Chondrocyte (in vitro differentiated cells): ENCODE data around the gene TSPAN9. TPM values are rescaled to one million over a fixed set of nuclear protein-coding genes. Genes with fewer than 3 reads are reported as not detected.

Experiments
- DNase-seq: peaks from one replicate; pipeline ENCODE4 v3.0.0; 2021; ENCODE audit warnings: mixed read lengths, low spot score
- H3K27ac Mint-ChIP-seq: one replicate; pipeline ENCODE4 v1.8.0; 2021; ENCODE audit warnings: mild to moderate bottlenecking, moderate library complexity, mixed read lengths; ENCODE audit not compliant: unreplicated experiment
- H3K27me3 Mint-ChIP-seq: 2 replicates; pipeline ENCODE4 v1.8.0; 2021; ENCODE audit warnings: low read depth, mixed read lengths
- H3K36me3 Mint-ChIP-seq: 2 replicates; pipeline ENCODE4 v1.8.0; 2021; ENCODE audit warnings: low read depth, mixed read lengths
- H3K4me1 Mint-ChIP-seq: 2 replicates; pipeline ENCODE4 v1.8.0; 2021; ENCODE audit warnings: low read depth, mild to moderate bottlenecking, mixed read lengths
- H3K4me3 Mint-ChIP-seq: one replicate; pipeline ENCODE4 v1.8.0; 2021; ENCODE audit warnings: mild to moderate bottlenecking, moderate library complexity, mixed read lengths; ENCODE audit not compliant: unreplicated experiment
- H3K9me3 Mint-ChIP-seq: 2 replicates; pipeline ENCODE4 v1.8.0; 2021; ENCODE audit warnings: low read depth, mixed read lengths
- total RNA-seq: library from RNA; stranded (reverse); gene quantifications from 3 replicates; pipeline ENCODE4 v1.2.1, GENCODE V29; 2021
- TF ChIP-seq, protein P1 (sequence below): fragments of 200-600 bp; sonication (generic); IDR thresholded peaks from 2 replicates; pipeline ENCODE4 v1.5.0; 2021; ENCODE audit warnings: antibody characterized with exemption, mild to moderate bottlenecking, moderate library complexity

Gene TSPAN9
- total RNA-seq, 1 donor from 2014 or later, result 50.4 TPM

DNA sequence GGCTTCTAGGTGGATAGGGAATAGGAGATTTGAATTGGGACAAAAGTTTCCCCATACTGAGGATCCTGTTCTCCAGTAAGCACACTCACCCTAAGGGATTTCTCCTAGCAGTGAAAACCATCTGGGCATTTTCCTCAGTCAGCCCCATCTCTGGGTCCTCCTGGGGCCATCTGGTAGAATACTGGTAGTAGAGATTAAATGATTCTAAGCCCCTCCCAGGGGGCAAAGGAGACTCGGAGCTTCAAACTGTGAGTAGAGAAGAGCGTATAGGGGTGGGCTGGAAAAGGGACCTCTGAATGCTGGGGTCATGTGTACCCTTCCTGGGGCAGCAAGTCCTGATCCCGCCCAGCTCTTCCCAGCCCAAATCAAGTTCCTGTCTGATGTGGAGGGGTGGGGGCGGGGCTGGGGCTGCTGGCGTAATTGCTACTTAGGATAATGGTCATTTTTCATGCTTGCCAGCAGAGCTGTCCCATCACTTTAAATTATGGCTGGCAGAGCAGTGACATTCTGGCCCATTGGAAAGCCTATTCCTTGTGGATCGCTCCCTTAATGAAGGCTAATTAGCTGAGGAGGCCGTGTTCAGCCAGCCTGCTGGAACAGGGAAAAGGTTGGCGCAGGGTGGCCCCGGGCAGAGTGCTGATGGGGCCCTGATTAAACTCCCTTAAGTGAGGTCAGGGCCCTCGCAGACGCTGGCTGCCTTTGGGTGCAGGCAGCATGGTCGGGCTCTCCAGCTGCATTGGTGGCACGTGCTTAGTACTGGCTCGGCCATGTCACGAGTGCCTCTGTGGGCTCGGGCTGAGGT lies 127.8 kb downstream of the TSPAN9 start:
- peaks cover 3% of the 10 kb centered on the region for H3K36me3 Mint-ChIP-seq
- DNase-seq, result no peak
- H3K4me3 Mint-ChIP-seq, result no peak overlapping the region
- H3K27me3 Mint-ChIP-seq, result no peaks in the 10 kb centered on the region
- peaks cover 55% of the 10 kb centered on the region for H3K4me1 Mint-ChIP-seq
- TF ChIP-seq, protein P1, sequence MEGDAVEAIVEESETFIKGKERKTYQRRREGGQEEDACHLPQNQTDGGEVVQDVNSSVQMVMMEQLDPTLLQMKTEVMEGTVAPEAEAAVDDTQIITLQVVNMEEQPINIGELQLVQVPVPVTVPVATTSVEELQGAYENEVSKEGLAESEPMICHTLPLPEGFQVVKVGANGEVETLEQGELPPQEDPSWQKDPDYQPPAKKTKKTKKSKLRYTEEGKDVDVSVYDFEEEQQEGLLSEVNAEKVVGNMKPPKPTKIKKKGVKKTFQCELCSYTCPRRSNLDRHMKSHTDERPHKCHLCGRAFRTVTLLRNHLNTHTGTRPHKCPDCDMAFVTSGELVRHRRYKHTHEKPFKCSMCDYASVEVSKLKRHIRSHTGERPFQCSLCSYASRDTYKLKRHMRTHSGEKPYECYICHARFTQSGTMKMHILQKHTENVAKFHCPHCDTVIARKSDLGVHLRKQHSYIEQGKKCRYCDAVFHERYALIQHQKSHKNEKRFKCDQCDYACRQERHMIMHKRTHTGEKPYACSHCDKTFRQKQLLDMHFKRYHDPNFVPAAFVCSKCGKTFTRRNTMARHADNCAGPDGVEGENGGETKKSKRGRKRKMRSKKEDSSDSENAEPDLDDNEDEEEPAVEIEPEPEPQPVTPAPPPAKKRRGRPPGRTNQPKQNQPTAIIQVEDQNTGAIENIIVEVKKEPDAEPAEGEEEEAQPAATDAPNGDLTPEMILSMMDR, result no peak
- H3K9me3 Mint-ChIP-seq, result no peaks in the 10 kb centered on the region
- no peak overlapping the region for H3K27ac Mint-ChIP-seq

DNA sequence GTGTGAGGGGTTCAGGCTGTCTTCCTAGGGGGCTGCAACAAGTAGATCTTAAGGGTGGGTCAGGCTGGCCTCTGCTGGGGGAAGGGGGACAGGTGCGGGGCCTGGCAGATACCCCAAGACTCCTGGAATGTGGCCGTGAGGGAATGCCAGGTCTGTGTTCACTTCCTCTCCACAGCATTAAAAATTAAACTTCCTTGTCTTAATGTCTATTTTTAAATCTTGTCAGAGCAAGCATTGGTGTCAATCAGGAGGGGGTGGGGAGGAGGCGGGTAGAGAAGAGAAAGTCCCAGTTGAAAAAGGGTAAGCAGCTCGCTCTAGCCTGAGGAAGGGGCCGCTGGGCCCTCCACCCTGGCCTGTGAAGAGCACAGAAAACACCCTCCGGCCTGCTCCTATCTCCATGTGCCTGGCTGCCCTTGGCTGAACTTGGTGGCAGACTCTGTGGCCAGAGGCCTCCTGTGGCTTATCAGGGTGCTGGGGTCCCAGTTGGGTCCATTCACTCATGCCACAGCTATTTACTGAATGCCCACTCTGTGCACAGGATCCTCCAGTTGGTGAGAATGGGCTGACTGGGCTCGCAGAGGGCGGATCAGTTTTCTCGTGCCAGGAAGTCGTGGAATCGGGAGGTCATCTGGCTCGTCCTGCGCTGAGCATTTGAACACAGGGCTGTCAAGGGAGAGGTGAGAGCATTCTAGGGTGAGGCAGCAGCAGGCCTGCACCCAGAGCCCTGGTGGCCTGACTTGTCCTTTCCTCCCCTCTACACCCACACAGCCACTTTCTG lies 128.8 kb downstream of the TSPAN9 start:
- Mint-ChIP-seq H3K27ac (peak overlapping the region; percentile 68), H3K4me3 (no peak overlapping the region), H3K27me3 (no peaks in the 10 kb centered on the region), H3K36me3 (peaks cover 3% of the 10 kb centered on the region), H3K4me1 (peaks cover 53% of the 10 kb centered on the region), H3K9me3 (no peaks in the 10 kb centered on the region)
- TF ChIP-seq, protein P1, result no peak
- DNase-seq, result no peak

DNA sequence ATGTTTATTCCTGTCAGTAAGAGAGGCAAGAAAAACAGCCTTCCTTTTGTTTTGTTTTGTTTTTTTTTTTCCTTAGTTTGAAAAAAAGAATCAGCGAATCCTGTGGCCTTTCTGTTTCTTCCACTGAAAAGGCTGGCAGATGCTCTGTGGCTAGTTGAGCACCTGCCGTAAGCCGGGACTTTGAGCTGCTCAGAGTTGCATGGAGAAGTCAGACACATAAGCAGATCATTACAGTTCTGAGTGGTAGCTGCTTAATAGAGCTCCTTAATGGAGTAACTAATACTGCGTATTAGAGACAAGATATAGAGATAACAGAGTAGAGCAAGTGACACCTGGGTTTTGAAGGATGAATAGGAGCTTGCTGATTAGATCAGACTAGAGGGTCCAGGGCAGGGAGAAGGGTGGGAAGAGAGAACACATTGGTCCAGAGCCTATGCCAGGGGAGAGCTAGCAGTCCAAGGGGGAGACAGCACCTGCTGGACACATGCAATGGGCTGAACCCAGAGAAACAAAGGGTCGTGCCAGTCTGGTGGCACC lies 129.4 kb downstream of the TSPAN9 start:
- Mint-ChIP-seq H3K9me3 (no peaks in the 10 kb centered on the region), H3K4me1 (peaks cover 46% of the 10 kb centered on the region), H3K36me3 (peaks cover 3% of the 10 kb centered on the region), H3K4me3 (no peak overlapping the region), H3K27me3 (no peaks in the 10 kb centered on the region), H3K27ac (peak overlapping the region; percentile 69)
- TF ChIP-seq, protein P1, result no peak
- DNase-seq, result no peak

DNA sequence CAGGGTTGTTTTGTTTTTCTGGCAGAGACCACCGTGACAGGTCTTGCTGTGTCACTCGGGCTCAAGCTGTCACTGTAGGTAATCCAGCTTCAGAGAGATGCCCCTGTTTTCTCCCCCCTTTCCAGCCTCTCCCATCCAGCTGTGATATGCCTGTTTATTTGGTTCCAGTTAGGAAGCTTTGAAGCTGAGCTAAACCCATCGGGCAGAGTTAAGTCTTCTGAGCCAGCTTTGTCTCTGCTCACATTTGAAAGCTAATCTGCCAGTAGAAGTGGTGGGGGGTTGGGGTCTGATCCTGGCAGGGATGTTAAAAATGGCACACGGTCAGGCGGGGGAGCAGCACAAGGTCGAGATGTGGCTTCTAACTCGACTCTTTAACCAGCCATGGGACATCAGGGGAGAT lies 130.0 kb downstream of the TSPAN9 start:
- no peak for DNase-seq
- no peak overlapping the region for H3K27ac Mint-ChIP-seq
- H3K4me1 Mint-ChIP-seq, result peaks cover 40% of the 10 kb centered on the region
- H3K27me3 Mint-ChIP-seq, result no peaks in the 10 kb centered on the region
- no peak overlapping the region for H3K4me3 Mint-ChIP-seq
- H3K9me3 Mint-ChIP-seq, result no peaks in the 10 kb centered on the region
- TF ChIP-seq, protein P1, result no peak
- peaks cover 3% of the 10 kb centered on the region for H3K36me3 Mint-ChIP-seq

DNA sequence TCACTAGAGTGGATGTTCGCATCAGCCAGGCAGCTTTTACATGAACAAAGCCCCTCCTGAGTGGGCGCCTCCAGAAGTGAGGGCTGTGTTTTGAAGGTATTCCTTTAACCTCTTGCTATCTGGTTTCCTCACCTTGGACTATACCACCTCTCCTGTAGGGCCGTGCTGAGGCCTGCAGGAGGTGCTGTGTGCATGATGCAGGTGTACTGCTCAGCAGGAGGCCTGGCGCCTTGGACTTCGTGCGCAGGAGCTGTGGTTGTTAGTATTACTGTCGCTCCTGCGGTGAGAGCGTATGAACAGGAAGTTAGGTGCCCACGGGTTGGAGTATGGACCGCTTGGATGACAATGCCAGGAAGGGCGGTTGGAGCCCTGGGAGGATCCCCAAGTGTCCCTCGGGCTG lies 130.7 kb downstream of the TSPAN9 start:
- no peaks in the 10 kb centered on the region for H3K9me3 Mint-ChIP-seq
- peaks cover 8% of the 10 kb centered on the region for H3K36me3 Mint-ChIP-seq
- no peak for DNase-seq
- H3K4me3 Mint-ChIP-seq, result no peak overlapping the region
- TF ChIP-seq, protein P1, result peak; percentile 26
- H3K27me3 Mint-ChIP-seq, result no peaks in the 10 kb centered on the region
- peaks cover 34% of the 10 kb centered on the region for H3K4me1 Mint-ChIP-seq
- no peak overlapping the region for H3K27ac Mint-ChIP-seq
